HG02938 (cell line): ENCODE results near the gene GFER.
"Not testable (repeated sequence)": the region's sequence is repeated elsewhere in the genome, so short reads cannot be mapped to it uniquely, and the experiment has no call there.

ENCODE experiments used
- ATAC-seq: cut with Tn5 transposase; IDR thresholded peaks from one replicate; pipeline ENCODE4 v1.9.1; 2021; ENCODE audit warnings: mild to moderate bottlenecking, moderate library complexity; ENCODE audit not compliant: unreplicated experiment

The GFER gene

GRCh38 chr16:2004795-2005517 lies 21.0 kb downstream of the GFER start:
- no peak for ATAC-seq

- no peak for ATAC-seq
These were observed 21.7 kb downstream of the GFER start for GRCh38 chr16:2005646-2006045.

- no peak for ATAC-seq
These were observed 22.3 kb downstream of the GFER start for GRCh38 chr16:2006317-2006716.

- ATAC-seq: no peak
These were observed 23.3 kb downstream of the GFER start for GRCh38 chr16:2007081-2007836.

DNA sequence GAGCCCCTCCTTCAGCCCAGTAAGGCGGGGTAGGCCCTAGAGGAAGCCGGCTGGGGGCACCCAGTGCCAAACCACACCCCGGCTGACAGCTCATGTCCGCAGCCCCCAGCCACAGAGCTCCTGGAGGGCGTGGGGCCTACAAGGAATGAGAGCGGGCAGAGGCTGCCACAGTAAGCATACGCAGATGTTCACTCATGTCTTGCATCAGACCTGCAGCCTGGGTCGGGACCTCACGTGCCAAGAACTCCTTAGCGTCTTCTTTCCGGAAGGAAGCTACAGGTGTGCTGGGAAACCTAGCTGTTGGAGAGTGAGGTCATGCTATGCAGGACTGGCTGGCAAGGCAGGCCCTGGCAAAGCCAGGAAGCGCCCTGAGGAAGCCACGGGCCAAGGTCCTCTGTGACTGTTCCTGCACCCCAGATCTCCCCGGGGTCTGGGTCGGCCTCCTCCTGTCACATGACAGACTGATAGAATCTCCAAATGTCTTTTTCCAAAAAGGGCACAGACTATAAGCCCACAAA lies 24.1 kb downstream of the GFER start:
- no peak for ATAC-seq

- peak; percentile 7 for ATAC-seq
These were observed 24.7 kb downstream of the GFER start for GRCh38 chr16:2008631-2009163.

GRCh38 chr16:2009164-2009711 lies 25.2 kb downstream of the GFER start:
- ATAC-seq: peak; percentile 28

GRCh38 chr16:2009791-2010510 lies 26.0 kb downstream of the GFER start, which contains the start of gene ZNF598:
TSS of gene ZNF598 (minus strand) at chr16:2009821.
- ATAC-seq: peak; percentile 57

- not testable (repeated sequence) for ATAC-seq
These were observed 27.7 kb downstream of the GFER start for GRCh38 chr16:2011726-2012125.

DNA sequence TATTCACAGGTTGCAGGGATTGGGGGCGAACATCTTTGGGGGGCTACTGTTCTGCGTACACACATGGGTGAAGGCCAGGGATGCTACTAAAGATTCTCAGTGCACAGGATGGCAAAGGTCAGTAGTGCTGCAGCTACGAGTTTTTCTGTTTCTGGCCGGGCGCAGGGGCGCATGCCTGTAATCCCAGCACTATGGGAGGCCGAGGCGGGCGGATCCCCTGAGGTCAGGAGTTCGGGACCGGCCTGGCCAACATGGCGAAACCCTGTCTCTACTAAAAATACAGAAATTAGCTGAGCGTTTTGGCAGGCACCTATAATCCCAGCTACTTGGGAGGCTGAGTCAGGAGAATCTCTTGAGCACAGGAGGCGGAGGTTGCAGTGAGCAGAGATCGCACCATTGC lies 29.5 kb downstream of the GFER start:
- no peak for ATAC-seq

DNA sequence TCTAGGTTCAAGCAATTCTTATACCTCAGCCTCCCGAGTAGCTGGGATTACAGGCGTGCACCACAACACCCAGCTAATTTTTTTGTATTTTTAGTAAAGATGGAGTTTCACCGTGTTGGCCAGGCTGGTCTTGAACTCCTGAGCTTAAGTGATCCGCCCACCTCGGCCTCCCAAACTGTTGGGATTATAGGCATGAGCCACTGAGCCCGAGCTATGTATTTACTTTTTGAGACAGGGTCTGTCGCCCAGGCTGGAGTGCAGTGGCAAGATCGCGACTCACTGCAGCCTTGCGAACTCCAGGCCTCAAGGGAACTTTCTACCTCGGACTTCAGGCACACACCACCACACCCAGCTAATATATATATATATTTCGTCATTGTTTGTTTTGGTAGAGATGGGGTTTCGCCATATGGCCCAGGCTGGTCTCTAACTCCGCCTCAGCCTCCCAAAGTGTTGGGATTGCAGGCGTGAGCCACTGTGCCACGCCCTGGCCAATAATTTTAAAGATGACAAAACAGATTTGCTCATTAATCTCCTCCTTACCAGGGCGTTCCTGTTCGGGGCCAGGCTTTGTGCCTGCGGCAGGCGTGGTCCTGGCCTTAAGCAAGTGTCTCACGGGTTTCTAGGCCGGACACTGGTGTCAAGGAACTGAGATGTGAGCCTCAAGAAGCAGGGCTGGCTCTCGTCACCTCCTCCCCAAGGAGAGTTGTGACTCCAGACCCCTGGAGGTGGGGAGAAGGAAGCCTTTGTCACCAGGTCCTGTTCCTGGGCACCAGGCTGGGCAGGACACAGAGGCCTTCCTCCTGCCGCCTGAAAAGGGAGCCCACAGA lies 31.3 kb downstream of the GFER start:
- no peak for ATAC-seq

- ATAC-seq: no peak
These were observed 31.9 kb downstream of the GFER start for GRCh38 chr16:2015947-2016208.

DNA sequence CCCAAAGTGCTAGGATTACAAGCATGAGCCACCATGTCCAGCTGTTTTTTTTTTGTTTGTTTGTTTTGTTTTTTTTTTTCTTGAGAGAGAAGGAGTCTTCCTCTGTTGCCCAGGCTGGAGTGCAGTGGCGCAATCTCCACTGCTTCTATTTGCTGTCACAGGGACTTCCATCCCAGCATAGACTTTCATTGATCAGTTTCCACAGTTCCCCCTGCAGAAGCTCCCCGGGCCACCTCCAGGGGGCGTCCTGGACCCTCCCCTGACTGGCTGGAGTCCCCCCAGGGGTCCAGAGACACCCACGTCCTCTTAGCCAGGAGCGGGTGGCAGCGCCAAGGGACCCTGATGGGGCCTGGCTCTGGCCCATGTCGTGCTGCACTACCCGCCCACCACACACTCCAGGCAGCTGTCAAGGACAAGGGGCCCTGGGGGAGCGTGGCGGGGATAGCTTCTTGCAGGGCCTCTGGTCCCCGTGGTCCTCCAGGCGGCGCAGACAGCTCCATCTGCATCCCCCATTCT lies 32.5 kb downstream of the GFER start:
- no peak for ATAC-seq

DNA sequence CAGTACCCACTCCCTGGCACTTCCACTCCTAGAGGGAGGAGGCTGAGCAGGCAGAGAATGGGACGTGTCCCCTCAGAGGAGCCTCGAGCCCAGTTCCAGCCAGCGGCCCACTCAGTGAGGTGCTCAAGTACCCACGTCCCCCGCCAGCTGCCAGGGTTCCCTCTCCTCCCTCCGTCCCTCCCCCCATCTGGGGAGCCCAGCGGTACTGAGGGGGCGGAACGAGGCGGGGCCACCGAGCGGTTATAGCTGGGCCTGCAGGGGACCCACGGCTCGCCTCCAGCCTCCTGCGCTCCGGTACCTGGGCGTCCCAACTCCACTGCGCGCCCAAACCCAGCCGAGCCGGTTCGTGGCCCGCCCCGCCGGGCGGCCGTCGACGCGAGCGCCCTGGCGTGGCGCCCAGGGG lies 35.5 kb downstream of the GFER start, which contains the start of gene NPW:
TSS of gene NPW (plus strand) at position 268 of the 403 bp plus-strand sequence.
- ATAC-seq: no peak

DNA sequence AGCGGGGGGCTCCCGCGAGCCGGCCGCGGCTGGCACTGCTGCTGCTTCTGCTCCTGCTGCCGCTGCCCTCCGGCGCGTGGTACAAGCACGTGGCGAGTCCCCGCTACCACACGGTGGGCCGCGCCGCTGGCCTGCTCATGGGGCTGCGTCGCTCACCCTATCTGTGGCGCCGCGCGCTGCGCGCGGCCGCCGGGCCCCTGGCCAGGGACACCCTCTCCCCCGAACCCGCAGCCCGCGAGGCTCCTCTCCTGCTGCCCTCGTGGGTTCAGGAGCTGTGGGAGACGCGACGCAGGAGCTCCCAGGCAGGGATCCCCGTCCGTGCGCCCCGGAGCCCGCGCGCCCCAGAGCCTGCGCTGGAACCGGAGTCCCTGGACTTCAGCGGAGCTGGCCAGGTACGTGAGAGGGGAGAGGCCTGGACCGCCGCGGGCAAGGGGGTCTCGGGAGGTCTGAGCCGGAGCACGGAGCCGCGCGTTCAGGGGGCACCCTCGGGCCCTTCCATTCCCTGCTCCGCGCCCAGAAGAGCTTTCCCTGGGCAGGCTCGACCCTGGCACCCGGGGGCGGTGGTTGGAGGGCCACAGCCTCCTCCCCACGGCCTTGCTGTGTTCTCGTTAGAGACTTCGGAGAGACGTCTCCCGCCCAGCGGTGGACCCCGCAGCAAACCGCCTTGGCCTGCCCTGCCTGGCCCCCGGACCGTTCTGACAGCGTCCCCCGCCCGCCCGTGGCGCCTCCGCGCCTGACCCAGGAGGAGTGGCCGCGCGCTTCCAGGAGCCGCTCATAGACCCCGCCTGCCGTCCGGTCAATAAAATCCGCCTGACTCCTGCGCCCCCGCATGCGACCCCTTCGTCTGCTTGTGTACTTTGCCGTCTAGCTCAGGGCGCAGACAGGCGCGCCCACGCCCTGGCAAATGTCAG lies 36.2 kb downstream of the GFER start:
- no peak for ATAC-seq

GRCh38 chr16:2022723-2023091 lies 38.7 kb downstream of the GFER start:
- no peak for ATAC-seq

DNA sequence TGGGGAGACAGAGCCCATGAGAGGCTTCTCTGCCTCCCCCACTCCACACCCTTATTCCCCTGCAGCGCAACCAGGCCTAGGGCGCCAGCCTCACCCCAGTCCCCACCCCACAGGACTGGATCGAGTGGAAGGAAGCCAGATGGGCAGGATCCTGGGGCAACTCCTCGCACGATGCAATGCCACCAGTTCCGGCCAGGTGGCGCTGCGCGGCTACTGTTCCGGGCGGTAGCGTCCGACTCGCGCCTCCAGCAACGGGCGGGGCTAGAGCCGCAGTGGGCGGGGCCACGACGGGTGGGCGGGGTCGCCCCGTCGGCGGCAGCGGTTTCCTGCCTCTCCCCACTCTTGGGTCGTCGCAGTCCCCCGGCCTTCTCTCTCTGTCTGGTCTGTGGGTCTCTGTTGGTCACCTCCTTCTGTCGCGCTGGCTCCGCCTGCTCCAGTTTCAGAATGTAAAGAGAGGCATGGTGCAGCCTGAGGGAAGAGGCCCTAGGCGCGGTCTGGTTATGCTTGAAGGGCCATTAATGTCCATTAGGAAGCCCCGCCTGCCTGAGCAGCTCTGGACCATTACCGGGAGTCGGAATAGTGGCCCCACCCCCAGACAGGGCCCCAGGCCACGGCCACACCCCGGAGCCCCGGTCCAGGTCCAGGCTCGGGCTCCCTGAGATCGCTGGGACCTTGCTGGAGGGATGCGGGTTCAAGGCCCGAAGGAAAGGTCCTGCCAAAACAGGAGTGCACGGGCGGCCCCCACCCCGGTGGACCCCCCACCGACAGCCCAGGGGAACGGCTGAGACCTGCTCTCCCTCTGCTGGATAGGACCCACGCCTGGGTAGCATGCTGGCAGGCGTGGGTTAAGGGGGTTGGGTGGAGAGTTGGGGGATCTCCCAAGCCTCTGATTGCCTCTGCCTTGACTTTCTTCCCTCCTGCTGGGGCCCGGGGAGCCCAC lies 39.4 kb downstream of the GFER start:
- ATAC-seq: no peak

GRCh38 chr16:2024032-2024420 lies 40.0 kb downstream of the GFER start:
- no peak for ATAC-seq
